Nephron (organoid): Measurements from ENCODE around the gene ETV6.

Experiments used
- H3K27ac Mint-ChIP-seq, 3 experiments: 2 replicates each; pipeline ENCODE4 v1.8.0; 2020; ENCODE audit warnings: mixed read lengths in 3 of 3, mild to moderate bottlenecking in 2 of 3, moderate library complexity in 1 of 3
- H3K27me3 Mint-ChIP-seq: 2 replicates; pipeline ENCODE4 v1.8.0; 2021; ENCODE audit warnings: low read depth, mild to moderate bottlenecking, moderate library complexity, mixed read lengths
- H3K36me3 Mint-ChIP-seq: 2 replicates; pipeline ENCODE4 v1.8.0; 2020; ENCODE audit warnings: low read depth, mixed read lengths
- H3K4me1 Mint-ChIP-seq: 2 replicates; pipeline ENCODE4 v1.8.0; 2020; ENCODE audit warnings: mixed read lengths
- H3K4me3 Mint-ChIP-seq, 3 experiments: 2 replicates each; pipeline ENCODE4 v1.8.0; 2020; ENCODE audit warnings: mild to moderate bottlenecking in 3 of 3, mixed read lengths in 3 of 3, moderate library complexity in 2 of 3
- H3K9me3 Mint-ChIP-seq: 2 replicates; pipeline ENCODE4 v1.8.0; 2020; ENCODE audit warnings: mixed read lengths
- CTCF ChIP-seq, 3 experiments: fragments of 200-600 bp; sonication (generic); IDR thresholded peaks; one replicate each; pipeline ENCODE4 v1.5.0; 2021; ENCODE audit warnings: antibody characterized with exemption in 3 of 3; ENCODE audit not compliant: unreplicated experiment in 3 of 3

Gene ETV6

GRCh38 chr12:11698729-11699128 lies 49.3 kb downstream of the ETV6 start:
- H3K27me3 Mint-ChIP-seq = no peaks in the 10 kb centered on the region

GRCh38 chr12:11701433-11701832 lies 52.0 kb downstream of the ETV6 start:
- Mint-ChIP-seq H3K4me1 (peaks cover 29% of the 10 kb centered on the region), H3K36me3 (peaks cover 4% of the 10 kb centered on the region), H3K27me3 (no peaks in the 10 kb centered on the region), H3K9me3 (no peaks in the 10 kb centered on the region), H3K4me3 (no peak overlapping the region), H3K27ac (peak overlapping the region in 2 of 3 experiments; percentile 52 to 57)
- TF ChIP-seq CTCF (IDR thresholded peaks at IDR 0.05; ENCODE audit: unreplicated experiment in 3 of 3) = no peak

More at GRCh38 chr12:11698729-11699128, 49.3 kb downstream of the ETV6 start:
- H3K36me3 Mint-ChIP-seq = no peaks in the 10 kb centered on the region
- H3K4me1 Mint-ChIP-seq = peaks cover 13% of the 10 kb centered on the region
- no peak overlapping the region for H3K4me3 Mint-ChIP-seq
- no peak overlapping the region for H3K27ac Mint-ChIP-seq
- no peaks in the 10 kb centered on the region for H3K9me3 Mint-ChIP-seq
- no peak for TF ChIP-seq CTCF (IDR thresholded peaks at IDR 0.05; ENCODE audit: unreplicated experiment in 3 of 3)

GRCh38 chr12:11702959-11703358 lies 53.5 kb downstream of the ETV6 start:
- no peak for TF ChIP-seq CTCF (IDR thresholded peaks at IDR 0.05; ENCODE audit: unreplicated experiment in 3 of 3)
- H3K9me3 Mint-ChIP-seq = no peaks in the 10 kb centered on the region

GRCh38 chr12:11703378-11703777 lies 53.9 kb downstream of the ETV6 start:
- H3K27ac Mint-ChIP-seq = no peak overlapping the region

More at GRCh38 chr12:11702959-11703358, 53.5 kb downstream of the ETV6 start:
- H3K4me1 Mint-ChIP-seq = peaks cover 40% of the 10 kb centered on the region
- no peak overlapping the region for H3K4me3 Mint-ChIP-seq
- no peak overlapping the region for H3K27ac Mint-ChIP-seq
- H3K27me3 Mint-ChIP-seq = no peaks in the 10 kb centered on the region
- H3K36me3 Mint-ChIP-seq = peaks cover 4% of the 10 kb centered on the region

GRCh38 chr12:11704089-11704488 lies 54.6 kb downstream of the ETV6 start:
- Mint-ChIP-seq H3K4me1 (peaks cover 50% of the 10 kb centered on the region), H3K36me3 (peaks cover 4% of the 10 kb centered on the region), H3K9me3 (no peaks in the 10 kb centered on the region), H3K4me3 (no peak overlapping the region), H3K27me3 (no peaks in the 10 kb centered on the region), H3K27ac (no peak overlapping the region)
- TF ChIP-seq CTCF (IDR thresholded peaks at IDR 0.05; ENCODE audit: unreplicated experiment in 3 of 3) = no peak

More at GRCh38 chr12:11703378-11703777, 53.9 kb downstream of the ETV6 start:
- no peak overlapping the region for H3K4me3 Mint-ChIP-seq
- no peaks in the 10 kb centered on the region for H3K9me3 Mint-ChIP-seq
- H3K27me3 Mint-ChIP-seq = no peaks in the 10 kb centered on the region
- TF ChIP-seq CTCF (IDR thresholded peaks at IDR 0.05; ENCODE audit: unreplicated experiment in 3 of 3) = no peak
- H3K36me3 Mint-ChIP-seq = peaks cover 4% of the 10 kb centered on the region
- peaks cover 44% of the 10 kb centered on the region for H3K4me1 Mint-ChIP-seq

- Mint-ChIP-seq H3K4me1 (peaks cover 54% of the 10 kb centered on the region), H3K27ac (no peak overlapping the region), H3K27me3 (no peaks in the 10 kb centered on the region), H3K36me3 (peaks cover 4% of the 10 kb centered on the region), H3K9me3 (no peaks in the 10 kb centered on the region), H3K4me3 (no peak overlapping the region)
- no peak for TF ChIP-seq CTCF (IDR thresholded peaks at IDR 0.05; ENCODE audit: unreplicated experiment in 3 of 3)
Observed at GRCh38 chr12:11705010-11705409, 55.5 kb downstream of the ETV6 start.
